PC-9 (cell line): ENCODE measurements around the gene SIAH3. TPM values are rescaled to one million over a fixed set of nuclear protein-coding genes. Genes with fewer than 3 reads are reported as not detected.

Experiments
- BruUV-seq: library from RNA; stranded (reverse); fragments of 400-500 nt; replicated peaks from 2 replicates; lab custom pipeline; 2021; lab: Mats Ljungman, UMichigan
- CTCF ChIA-PET: fragments of 300-600 bp; sonication (Branson Sonifier 250); formaldehyde crosslinking; loops from one replicate; lab custom pipeline; 2022; ENCODE audit warnings: antibody characterized with exemption; lab: Charles Lee
- POLR2A ChIA-PET: fragments of 300-600 bp; sonication (Branson Sonifier 250); formaldehyde crosslinking; loops from one replicate; lab custom pipeline; 2022; ENCODE audit warnings: antibody characterized with exemption; ENCODE audit not compliant: unreplicated experiment; lab: Charles Lee
- DNase-seq, 2 experiments: peaks; one replicate each; pipeline versions ENCODE4 v3.0.0 to v3.0.0-alpha.2; 2015 to 2022; ENCODE audit warnings: mixed read lengths in 1 of 2
- H2AFZ ChIP-seq: fragments of 200-600 bp; sonication (generic); 2 replicates; pipeline ENCODE4 v1.8.1; 2017; ENCODE audit warnings: antibody characterized with exemption
- H3F3A ChIP-seq: fragments of 200-600 bp; sonication (generic); 2 replicates; pipeline ENCODE4 v1.8.1; 2017; ENCODE audit warnings: antibody characterized with exemption, mild to moderate bottlenecking, low read depth; ENCODE audit not compliant: insufficient read depth
- H3K27ac ChIP-seq: fragments of 200-600 bp; sonication (generic); 2 replicates; pipeline ENCODE4 v1.6.1; 2016; ENCODE audit warnings: mixed run types
- H3K27me3 ChIP-seq: fragments of 200-600 bp; sonication (generic); 2 replicates; pipeline ENCODE4 v1.6.1; 2016; ENCODE audit warnings: low read depth, mixed run types; ENCODE audit not compliant: insufficient read depth
- H3K36me3 ChIP-seq: fragments of 200-600 bp; sonication (generic); 2 replicates; pipeline ENCODE4 v1.6.1; 2016; ENCODE audit warnings: low read depth, mixed run types
- H3K4me1 ChIP-seq: fragments of 200-600 bp; sonication (generic); replicated peaks from 2 replicates; pipeline ENCODE4 v1.6.1; 2016; ENCODE audit warnings: mixed run types; ENCODE audit not compliant: insufficient read depth
- H3K4me2 ChIP-seq: fragments of 200-600 bp; sonication (generic); 2 replicates; pipeline ENCODE4 v1.6.1; 2017; ENCODE audit warnings: mixed run types
- H3K4me3 ChIP-seq: fragments of 200-600 bp; sonication (generic); 2 replicates; pipeline ENCODE4 v1.6.1; 2016; ENCODE audit warnings: mixed run types
- H3K79me2 ChIP-seq: fragments of 200-600 bp; sonication (generic); 2 replicates; pipeline ENCODE4 v1.6.1; 2017; ENCODE audit warnings: low read depth, mixed run types
- H3K9me2 ChIP-seq: fragments of 200-600 bp; sonication (generic); 2 replicates; pipeline ENCODE4 v1.8.1; 2017; ENCODE audit warnings: mild to moderate bottlenecking; ENCODE audit not compliant: insufficient read depth
- H3K9me3 ChIP-seq: fragments of 200-600 bp; sonication (generic); 2 replicates; pipeline ENCODE4 v1.8.1; 2016; ENCODE audit warnings: low read depth; ENCODE audit not compliant: insufficient read depth
- H4K20me1 ChIP-seq: fragments of 200-600 bp; sonication (generic); 2 replicates; pipeline ENCODE4 v1.8.1; 2017; ENCODE audit not compliant: insufficient read depth
- CTCF ChIP-seq: fragments of 200-600 bp; sonication (generic); conservative IDR thresholded peaks from 2 replicates; pipeline ENCODE4 v1.6.1; 2017; ENCODE audit warnings: mixed run types, antibody characterized with exemption, mild to moderate bottlenecking, moderate library complexity
- EZH2 ChIP-seq: fragments of 200-600 bp; sonication (generic); IDR thresholded peaks from 2 replicates; pipeline ENCODE4 v1.8.0; 2017; ENCODE audit warnings: antibody characterized with exemption, low read depth
- intact Hi-C: fragments of 100-400 bp; cut with micrococcal nuclease; formaldehyde crosslinking; loops from one replicate; pipeline ENCODE4 v1.10.0; 2022; ENCODE audit not compliant: unreplicated experiment
- total RNA-seq: library from RNA; stranded (reverse); gene quantifications from 2 replicates; pipeline ENCODE4 v1.2.3, GENCODE V29; 2021

Gene SIAH3
- total RNA-seq, 1 experiment from 2014 or later = not detected

- Histone ChIP-seq H3K9me2 (no peaks in the 10 kb centered on the region), H3K79me2 (no peaks in the 10 kb centered on the region), H3K4me1 (no peaks in the 10 kb centered on the region), H3K27ac (no peak overlapping the region), H3K4me3 (no peak overlapping the region), H4K20me1 (no peaks in the 10 kb centered on the region), H2AFZ (no peak overlapping the region), H3K36me3 (no peaks in the 10 kb centered on the region), H3K4me2 (no peak overlapping the region), H3F3A (no peaks in the 10 kb centered on the region), H3K9me3 (no peaks in the 10 kb centered on the region), H3K27me3 (peaks cover 76% of the 10 kb centered on the region; the same call in 1 of the 2 replicates)
- BruUV-seq = no TSS peak
- POLR2A ChIA-PET = no interaction called here
- intact Hi-C loops = no loop called here
- CTCF ChIA-PET = no interaction called here
- DNase-seq = no peak
- TF ChIP-seq CTCF = no peak
- no peak for TF ChIP-seq EZH2
Observed at GRCh38 chr13:45896285-45896684, 44.7 kb upstream of the SIAH3 start.

- intact Hi-C loops = no loop called here
Observed at GRCh38 chr13:45895881-45896280, 44.3 kb upstream of the SIAH3 start.

GRCh38 chr13:45892513-45892912 lies 41.0 kb upstream of the SIAH3 start:
- no peak overlapping the region for H3K27ac ChIP-seq
- intact Hi-C loops = no loop called here
- no peaks in the 10 kb centered on the region for H3K9me2 ChIP-seq
- no peak overlapping the region for H3K4me3 ChIP-seq
- no TSS peak for BruUV-seq
- H3F3A ChIP-seq = no peaks in the 10 kb centered on the region
- H3K4me2 ChIP-seq = no peak overlapping the region
- H3K9me3 ChIP-seq = no peaks in the 10 kb centered on the region
- no peak for TF ChIP-seq CTCF
- no peak for TF ChIP-seq EZH2
- no peaks in the 10 kb centered on the region for H3K79me2 ChIP-seq
- POLR2A ChIA-PET = interaction anchor here (0.7 kb wide), 1 partner anchor 853 kb away, joined by 10 read pairs; no protein-coding TSS in a partner anchor
- no peaks in the 10 kb centered on the region for H3K36me3 ChIP-seq
- H2AFZ ChIP-seq = no peak overlapping the region
- CTCF ChIA-PET = no interaction called here
- no peaks in the 10 kb centered on the region for H4K20me1 ChIP-seq
- H3K4me1 ChIP-seq = no peaks in the 10 kb centered on the region
- no peak for DNase-seq
- H3K27me3 ChIP-seq = peaks cover 86% of the 10 kb centered on the region

More at GRCh38 chr13:45895881-45896280, 44.3 kb upstream of the SIAH3 start:
- Histone ChIP-seq H3K4me3 (no peak overlapping the region), H3K4me1 (no peaks in the 10 kb centered on the region), H2AFZ (no peak overlapping the region), H3K9me3 (no peaks in the 10 kb centered on the region), H3F3A (no peaks in the 10 kb centered on the region), H3K79me2 (no peaks in the 10 kb centered on the region), H3K27ac (no peak overlapping the region), H3K4me2 (no peak overlapping the region), H4K20me1 (no peaks in the 10 kb centered on the region), H3K9me2 (no peaks in the 10 kb centered on the region), H3K36me3 (no peaks in the 10 kb centered on the region), H3K27me3 (peaks cover 77% of the 10 kb centered on the region)
- ChIA-PET POLR2A (no interaction called here), CTCF (no interaction called here)
- no TSS peak for BruUV-seq
- TF ChIP-seq CTCF (no peak), EZH2 (no peak)
- DNase-seq = no peak
